ENCODE data around the gene EBLN1. TPM values are rescaled to one million over a fixed set of nuclear protein-coding genes. Genes with fewer than 3 reads are reported as not detected.

The EBLN1 gene
- total RNA-seq, 1 experiment from 2014 or later: not detected

DNA sequence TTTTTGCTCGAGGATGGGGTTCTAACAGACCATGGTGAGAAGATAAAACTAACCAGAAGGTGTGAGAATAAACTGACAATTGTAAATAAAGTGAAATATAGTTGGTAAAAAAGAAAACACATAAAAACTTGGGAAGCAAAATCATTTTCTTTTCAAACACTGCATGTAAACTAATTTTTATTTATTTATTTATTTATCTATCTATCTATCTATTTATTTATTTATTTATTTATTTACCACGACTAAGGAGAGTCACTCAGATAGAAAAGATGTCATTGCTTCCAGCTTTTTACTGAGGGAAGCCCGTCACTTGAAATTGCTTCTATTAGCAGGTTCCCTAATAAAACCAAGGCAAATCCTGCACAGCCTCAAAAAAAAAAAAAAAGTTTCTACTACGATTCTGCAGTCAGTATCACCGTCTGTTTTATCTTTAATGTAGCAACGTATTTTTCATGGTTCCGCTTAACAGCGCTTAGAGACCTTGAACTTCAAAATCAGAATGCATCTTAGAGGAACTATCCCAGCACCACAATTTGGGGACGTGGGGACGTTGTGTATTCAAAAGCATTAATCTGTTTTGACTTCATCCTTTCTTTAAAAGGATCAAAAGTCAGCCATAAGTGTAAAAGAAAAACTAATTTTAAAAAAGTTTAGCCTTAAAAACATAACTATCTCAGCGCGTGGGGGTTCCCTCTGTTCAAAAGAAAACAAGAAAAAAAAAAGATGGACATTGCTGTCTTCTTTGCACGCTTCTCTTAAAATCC is 33.3 kb upstream of the EBLN1 start:
- Histone ChIP-seq H3K4me3 (peak overlapping the region; percentile 60; the same call in 1 of the 2 replicates), H3K36me3 (ENCODE audit: low read depth) (no peaks in the 10 kb centered on the region), H3K4me2 (peak overlapping the region; percentile 72), H2AFZ (peak overlapping the region; percentile 79), H3K9me2 (ENCODE audit: insufficient read depth) (no peaks in the 10 kb centered on the region), H3K4me1 (replicated peaks; ENCODE audit: insufficient read depth) (peaks cover 19% of the 10 kb centered on the region), H3K27me3 (ENCODE audit: insufficient read depth, low read depth) (no peaks in the 10 kb centered on the region), H3K9me3 (ENCODE audit: insufficient read depth, low read depth) (no peaks in the 10 kb centered on the region), H4K20me1 (ENCODE audit: insufficient read depth) (no peaks in the 10 kb centered on the region), H3K27ac (no peak overlapping the region), H3K79me2 (ENCODE audit: low read depth) (no peaks in the 10 kb centered on the region), H3F3A (ENCODE audit: insufficient read depth, low read depth) (peaks cover 26% of the 10 kb centered on the region; the same call in 1 of the 2 replicates)
- POLR2A ChIA-PET (ENCODE audit: unreplicated experiment): no interaction called here
- no peak for TF ChIP-seq EZH2 (IDR thresholded peaks at IDR 0.05; ENCODE audit: low read depth)
- TF ChIP-seq, protein P1, sequence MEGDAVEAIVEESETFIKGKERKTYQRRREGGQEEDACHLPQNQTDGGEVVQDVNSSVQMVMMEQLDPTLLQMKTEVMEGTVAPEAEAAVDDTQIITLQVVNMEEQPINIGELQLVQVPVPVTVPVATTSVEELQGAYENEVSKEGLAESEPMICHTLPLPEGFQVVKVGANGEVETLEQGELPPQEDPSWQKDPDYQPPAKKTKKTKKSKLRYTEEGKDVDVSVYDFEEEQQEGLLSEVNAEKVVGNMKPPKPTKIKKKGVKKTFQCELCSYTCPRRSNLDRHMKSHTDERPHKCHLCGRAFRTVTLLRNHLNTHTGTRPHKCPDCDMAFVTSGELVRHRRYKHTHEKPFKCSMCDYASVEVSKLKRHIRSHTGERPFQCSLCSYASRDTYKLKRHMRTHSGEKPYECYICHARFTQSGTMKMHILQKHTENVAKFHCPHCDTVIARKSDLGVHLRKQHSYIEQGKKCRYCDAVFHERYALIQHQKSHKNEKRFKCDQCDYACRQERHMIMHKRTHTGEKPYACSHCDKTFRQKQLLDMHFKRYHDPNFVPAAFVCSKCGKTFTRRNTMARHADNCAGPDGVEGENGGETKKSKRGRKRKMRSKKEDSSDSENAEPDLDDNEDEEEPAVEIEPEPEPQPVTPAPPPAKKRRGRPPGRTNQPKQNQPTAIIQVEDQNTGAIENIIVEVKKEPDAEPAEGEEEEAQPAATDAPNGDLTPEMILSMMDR (conservative IDR thresholded peaks at IDR 0.05): no peak
- CTCF ChIA-PET: no interaction called here
- DNase-seq: no peak
- BruUV-seq (replicated peaks): no TSS peak
- intact Hi-C loops (cut with micrococcal nuclease; ENCODE audit: unreplicated experiment): loop anchor here (5.0 kb wide), 1 partner anchor 66 kb away; the partner anchor contains the start of gene COMMD3

DNA sequence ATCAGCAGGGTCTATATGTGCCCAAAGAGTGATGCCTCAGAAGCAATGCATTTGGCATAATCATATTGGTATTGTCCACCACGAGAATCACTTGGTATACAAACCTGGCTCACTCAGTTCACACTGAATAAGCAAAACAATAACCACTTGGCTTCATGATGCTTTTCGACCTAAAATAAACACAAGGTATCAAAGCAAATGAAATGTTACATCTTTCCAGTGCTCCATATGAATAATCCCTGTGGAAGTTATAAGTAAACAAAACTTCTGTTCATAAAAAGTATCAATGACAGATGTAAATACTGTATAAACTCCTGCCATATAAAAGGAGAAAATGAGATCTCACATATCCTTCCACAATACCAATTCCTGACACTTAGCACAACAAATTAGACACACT is 29.8 kb upstream of the EBLN1 start:
- H3K79me2 ChIP-seq (ENCODE audit: low read depth): no peaks in the 10 kb centered on the region
- H4K20me1 ChIP-seq (ENCODE audit: insufficient read depth): no peaks in the 10 kb centered on the region
- peak overlapping the region; percentile 87 for H2AFZ ChIP-seq
- H3K4me3 ChIP-seq: peak overlapping the region; percentile 41; the same call in 1 of the 2 replicates
- H3K4me2 ChIP-seq: peak overlapping the region; percentile 66
- H3K36me3 ChIP-seq (ENCODE audit: low read depth): no peaks in the 10 kb centered on the region
- H3K9me3 ChIP-seq (ENCODE audit: insufficient read depth, low read depth): no peaks in the 10 kb centered on the region
- no TSS peak for BruUV-seq (replicated peaks)
- POLR2A ChIA-PET (ENCODE audit: unreplicated experiment): no interaction called here
- CTCF ChIA-PET: no interaction called here
- intact Hi-C loops (cut with micrococcal nuclease; ENCODE audit: unreplicated experiment): loop anchor here (5.0 kb wide), 1 partner anchor 180 kb away; no protein-coding TSS in a partner anchor
- peak overlapping the region; percentile 96 for H3K27ac ChIP-seq
- H3K9me2 ChIP-seq (ENCODE audit: insufficient read depth): no peaks in the 10 kb centered on the region
- peaks cover 27% of the 10 kb centered on the region for H3K4me1 ChIP-seq (replicated peaks; ENCODE audit: insufficient read depth)
- no peaks in the 10 kb centered on the region for H3K27me3 ChIP-seq (ENCODE audit: insufficient read depth, low read depth)
- no peak for DNase-seq
- H3F3A ChIP-seq (ENCODE audit: insufficient read depth, low read depth): peaks cover 30% of the 10 kb centered on the region; the same call in 1 of the 2 replicates
- TF ChIP-seq, protein P1 (conservative IDR thresholded peaks at IDR 0.05): no peak
- no peak for TF ChIP-seq EZH2 (IDR thresholded peaks at IDR 0.05; ENCODE audit: low read depth)

DNA sequence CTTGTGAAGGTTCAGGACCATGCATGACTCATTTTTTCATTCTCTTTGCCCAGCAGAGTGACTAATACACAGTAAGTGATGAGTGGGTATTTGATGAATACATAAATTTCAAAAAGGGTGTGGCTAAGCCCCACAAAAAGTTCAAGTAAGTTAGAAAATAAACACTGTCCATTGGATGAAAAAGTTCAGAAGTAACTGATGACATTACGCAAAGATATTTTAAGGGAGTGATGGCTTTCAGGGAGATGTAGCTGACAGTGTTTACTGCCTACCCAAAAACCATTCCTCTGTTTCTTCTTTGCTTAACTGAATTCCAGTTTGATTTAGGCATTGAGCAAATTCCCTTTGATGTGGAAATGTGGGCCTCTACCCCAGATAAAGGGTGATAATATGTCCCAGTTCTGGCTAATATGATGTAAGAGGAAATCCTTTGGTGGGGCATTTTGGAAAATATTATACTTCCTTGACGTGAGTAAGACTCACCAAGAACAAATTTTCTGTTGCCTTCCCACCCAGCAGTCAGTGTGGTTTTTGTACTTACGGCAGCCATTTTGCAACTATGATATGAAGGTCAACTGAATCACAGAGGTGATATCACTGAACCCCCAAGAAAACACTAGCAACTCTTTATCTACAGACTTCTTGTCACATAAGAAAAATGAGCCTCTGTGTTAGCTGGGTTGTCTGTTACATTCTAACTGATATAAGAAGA is 29.0 kb upstream of the EBLN1 start:
- peak in 1 of 2 experiments; percentile 96 for DNase-seq
- ChIA-PET POLR2A (ENCODE audit: unreplicated experiment) (no interaction called here), CTCF (no interaction called here)
- H3K9me3 ChIP-seq (ENCODE audit: insufficient read depth, low read depth): no peaks in the 10 kb centered on the region
- H4K20me1 ChIP-seq (ENCODE audit: insufficient read depth): no peaks in the 10 kb centered on the region
- no peaks in the 10 kb centered on the region for H3K9me2 ChIP-seq (ENCODE audit: insufficient read depth)
- TF ChIP-seq, protein P1 (conservative IDR thresholded peaks at IDR 0.05): no peak
- TF ChIP-seq EZH2 (IDR thresholded peaks at IDR 0.05; ENCODE audit: low read depth): no peak
- intact Hi-C loops (cut with micrococcal nuclease; ENCODE audit: unreplicated experiment): loop anchor here (1.0 to 5.0 kb wide), 2 partner anchors 18 to 180 kb away; no protein-coding TSS in a partner anchor
- no peaks in the 10 kb centered on the region for H3K79me2 ChIP-seq (ENCODE audit: low read depth)
- H3K36me3 ChIP-seq (ENCODE audit: low read depth): no peaks in the 10 kb centered on the region
- H3K4me2 ChIP-seq: peak overlapping the region; percentile 66
- H3K4me3 ChIP-seq: peak overlapping the region; percentile 41; the same call in 1 of the 2 replicates
- H3K27ac ChIP-seq: peak overlapping the region; percentile 96
- BruUV-seq (replicated peaks): TSS peak; percentile 91
- H2AFZ ChIP-seq: peak overlapping the region; percentile 87
- H3K4me1 ChIP-seq (replicated peaks; ENCODE audit: insufficient read depth): peaks cover 27% of the 10 kb centered on the region
- peaks cover 30% of the 10 kb centered on the region; the same call in 1 of the 2 replicates for H3F3A ChIP-seq (ENCODE audit: insufficient read depth, low read depth)
- H3K27me3 ChIP-seq (ENCODE audit: insufficient read depth, low read depth): no peaks in the 10 kb centered on the region
